ENCODE data around the gene CYP8B1. TPM values are rescaled to one million over a fixed set of nuclear protein-coding genes. Genes with fewer than 3 reads are reported as not detected.

CYP8B1 gene
- total RNA-seq, 1 experiment from 2014 or later: not detected

GRCh38 chr3:42898896-42899675 lies 23.4 kb upstream of the CYP8B1 start:
- H3K36me3 Mint-ChIP-seq (ENCODE audit: insufficient read depth, unreplicated experiment): peaks cover 6% of the 10 kb centered on the region
- peaks cover 28% of the 10 kb centered on the region for H3K4me1 Mint-ChIP-seq (ENCODE audit: low read depth, unreplicated experiment)
- peaks cover 2% of the 10 kb centered on the region for H3K9me3 Mint-ChIP-seq (ENCODE audit: low read depth, unreplicated experiment)
- intact Hi-C loops (cut with micrococcal nuclease; ENCODE audit: unreplicated experiment): no loop called here
- no peak overlapping the region for H3K27ac Mint-ChIP-seq (ENCODE audit: unreplicated experiment)
- TF ChIP-seq CTCF (IDR thresholded peaks at IDR 0.05; ENCODE audit: unreplicated experiment): no peak
- DNase-seq: no peak
- peaks cover 7% of the 10 kb centered on the region for H3K27me3 Mint-ChIP-seq (ENCODE audit: unreplicated experiment)
- CTCF ChIA-PET: interaction anchor here (1.3 kb wide), 1 partner anchor 9 kb away, joined by 3 read pairs; no protein-coding TSS in a partner anchor
- BruUV-seq (replicated peaks): no TSS peak
- no peak overlapping the region for H3K4me3 Mint-ChIP-seq (ENCODE audit: low read depth, unreplicated experiment)

GRCh38 chr3:42895580-42895868 lies 19.8 kb upstream of the CYP8B1 start:
- no peak for DNase-seq
- Mint-ChIP-seq H3K9me3 (ENCODE audit: low read depth, unreplicated experiment) (no peaks in the 10 kb centered on the region), H3K4me3 (ENCODE audit: low read depth, unreplicated experiment) (no peak overlapping the region), H3K27ac (ENCODE audit: unreplicated experiment) (no peak overlapping the region), H3K27me3 (ENCODE audit: unreplicated experiment) (no peaks in the 10 kb centered on the region), H3K36me3 (ENCODE audit: insufficient read depth, unreplicated experiment) (peaks cover 2% of the 10 kb centered on the region), H3K4me1 (ENCODE audit: low read depth, unreplicated experiment) (peaks cover 27% of the 10 kb centered on the region)
- CTCF ChIA-PET: no interaction called here
- BruUV-seq (replicated peaks): no TSS peak
- no peak for TF ChIP-seq CTCF (IDR thresholded peaks at IDR 0.05; ENCODE audit: unreplicated experiment)
- intact Hi-C loops (cut with micrococcal nuclease; ENCODE audit: unreplicated experiment): no loop called here

- peaks cover 27% of the 10 kb centered on the region for H3K4me1 Mint-ChIP-seq (ENCODE audit: low read depth, unreplicated experiment)
- TF ChIP-seq CTCF (IDR thresholded peaks at IDR 0.05; ENCODE audit: unreplicated experiment): no peak
- no peak for DNase-seq
- intact Hi-C loops (cut with micrococcal nuclease; ENCODE audit: unreplicated experiment): no loop called here
- H3K9me3 Mint-ChIP-seq (ENCODE audit: low read depth, unreplicated experiment): no peaks in the 10 kb centered on the region
- no TSS peak for BruUV-seq (replicated peaks)
- CTCF ChIA-PET: no interaction called here
- no peak overlapping the region for H3K27ac Mint-ChIP-seq (ENCODE audit: unreplicated experiment)
- H3K36me3 Mint-ChIP-seq (ENCODE audit: insufficient read depth, unreplicated experiment): no peaks in the 10 kb centered on the region
- no peak overlapping the region for H3K4me3 Mint-ChIP-seq (ENCODE audit: low read depth, unreplicated experiment)
- no peaks in the 10 kb centered on the region for H3K27me3 Mint-ChIP-seq (ENCODE audit: unreplicated experiment)
These were observed 19.3 kb upstream of the CYP8B1 start for GRCh38 chr3:42894698-42895579.

GRCh38 chr3:42892807-42893206 lies 17.1 kb upstream of the CYP8B1 start:
- Mint-ChIP-seq H3K4me1 (ENCODE audit: low read depth, unreplicated experiment) (peaks cover 30% of the 10 kb centered on the region), H3K27me3 (ENCODE audit: unreplicated experiment) (no peaks in the 10 kb centered on the region), H3K27ac (ENCODE audit: unreplicated experiment) (no peak overlapping the region), H3K9me3 (ENCODE audit: low read depth, unreplicated experiment) (no peaks in the 10 kb centered on the region), H3K4me3 (ENCODE audit: low read depth, unreplicated experiment) (no peak overlapping the region), H3K36me3 (ENCODE audit: insufficient read depth, unreplicated experiment) (no peaks in the 10 kb centered on the region)
- DNase-seq: no peak
- intact Hi-C loops (cut with micrococcal nuclease; ENCODE audit: unreplicated experiment): no loop called here
- CTCF ChIA-PET: interaction anchor here (0.8 kb wide), 1 partner anchor 12 kb away, joined by 3 read pairs; no protein-coding TSS in a partner anchor
- TF ChIP-seq CTCF (IDR thresholded peaks at IDR 0.05; ENCODE audit: unreplicated experiment): no peak
- no TSS peak for BruUV-seq (replicated peaks)
